AG20443 (cell line): ENCODE results near the gene H3-3A.

ENCODE experiments used
- DNase-seq: peaks from one replicate; pipeline ENCODE4 v3.0.0; 2012; ENCODE audit warnings: low spot score, mixed read lengths

Gene H3-3A

DNA sequence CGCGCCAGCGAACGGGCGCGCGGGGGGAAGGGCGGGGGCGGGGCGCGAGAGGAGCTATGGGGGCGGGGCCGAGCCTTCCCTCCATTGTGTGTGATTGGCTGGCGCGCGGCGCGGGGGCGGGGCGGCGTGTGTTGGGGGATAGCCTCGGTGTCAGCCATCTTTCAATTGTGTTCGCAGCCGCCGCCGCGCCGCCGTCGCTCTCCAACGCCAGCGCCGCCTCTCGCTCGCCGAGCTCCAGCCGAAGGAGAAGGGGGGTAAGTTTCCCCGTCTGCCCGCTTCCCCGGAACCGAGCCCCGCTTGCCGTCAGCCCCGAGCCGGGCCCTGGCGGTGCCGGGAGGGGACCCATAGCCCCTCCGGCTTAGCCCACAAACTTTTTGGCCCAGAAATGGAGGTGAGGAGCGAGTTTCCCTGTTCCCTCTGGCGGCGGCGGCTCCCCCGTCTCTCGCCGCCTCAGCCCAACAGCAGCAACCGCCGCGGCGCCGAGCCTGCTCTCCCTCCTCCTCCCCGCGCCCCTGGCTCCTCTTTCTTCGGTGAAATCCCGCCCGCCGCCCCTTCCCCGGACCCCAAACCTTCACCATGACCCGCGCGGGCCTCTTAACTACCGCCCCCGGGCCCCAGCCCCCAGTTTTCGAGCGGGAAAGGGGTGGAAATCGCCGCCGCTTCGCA lies at the start of gene H3-3A:
H3-3A (plus strand) TSS at position 159 of the 666 bp plus-strand sequence. CDS start 1,636 bp downstream, outside the sequence.
- DNase-seq, result peak; percentile 97

DNA sequence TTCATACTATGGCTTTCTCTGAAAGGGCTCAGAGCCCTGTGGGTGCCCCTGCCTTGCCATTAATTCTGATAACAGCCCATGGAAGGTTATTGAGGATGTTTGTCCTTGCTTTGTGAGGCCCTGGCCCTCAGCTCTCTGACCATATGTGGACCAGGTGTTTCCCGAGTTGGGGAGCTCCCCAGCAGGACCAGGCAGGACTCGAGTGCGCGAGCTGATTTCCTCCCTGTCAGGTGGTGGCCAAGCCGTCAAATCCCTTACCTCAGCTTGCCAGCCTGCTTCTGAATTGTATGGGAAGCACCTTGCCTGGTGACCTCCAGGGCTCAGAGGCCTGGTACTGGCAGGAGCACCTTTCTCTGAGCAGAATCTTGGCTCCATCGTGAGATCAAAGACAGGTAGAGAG lies 45.4 kb upstream of the H3-3A start:
- DNase-seq, result no peak

DNA sequence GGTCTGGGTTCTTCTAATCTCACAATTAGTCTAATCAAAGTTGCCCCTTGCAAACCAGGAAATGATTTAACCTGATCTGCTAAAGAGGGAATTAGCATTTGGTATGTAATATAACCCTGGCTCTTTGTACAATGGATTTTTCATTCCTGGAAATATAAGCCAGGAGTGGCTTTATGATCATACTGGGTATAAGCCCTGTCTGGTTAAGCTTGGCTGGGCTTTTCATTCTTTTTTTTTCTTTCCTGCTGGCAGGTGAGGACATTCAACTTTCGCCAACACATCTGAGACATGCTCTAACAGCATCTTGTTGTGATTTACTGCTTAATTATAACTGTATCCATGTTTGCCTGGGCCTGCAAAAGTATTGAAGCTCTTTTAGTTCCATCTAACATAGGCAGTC lies 42.9 kb upstream of the H3-3A start:
- DNase-seq, result no peak

DNA sequence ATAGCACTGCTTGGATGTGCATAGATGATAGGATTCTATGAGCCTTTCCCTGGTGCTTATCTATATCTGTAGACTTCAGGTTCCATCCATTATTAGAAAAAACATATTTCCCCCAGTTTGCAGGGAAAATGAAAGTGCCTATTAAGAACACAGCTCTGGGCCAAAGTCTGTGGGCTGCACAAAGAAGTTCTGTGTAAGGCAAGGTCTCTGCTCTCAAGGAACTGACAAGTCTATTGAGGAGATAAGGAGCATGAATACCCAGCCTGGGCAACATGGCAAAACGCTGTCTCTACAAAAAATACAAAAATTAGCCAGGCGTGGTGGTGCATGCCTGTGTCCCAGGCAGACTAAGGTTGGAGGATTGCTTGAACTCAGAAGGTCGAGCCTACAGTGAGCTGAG lies 41.1 kb upstream of the H3-3A start:
- no peak for DNase-seq

DNA sequence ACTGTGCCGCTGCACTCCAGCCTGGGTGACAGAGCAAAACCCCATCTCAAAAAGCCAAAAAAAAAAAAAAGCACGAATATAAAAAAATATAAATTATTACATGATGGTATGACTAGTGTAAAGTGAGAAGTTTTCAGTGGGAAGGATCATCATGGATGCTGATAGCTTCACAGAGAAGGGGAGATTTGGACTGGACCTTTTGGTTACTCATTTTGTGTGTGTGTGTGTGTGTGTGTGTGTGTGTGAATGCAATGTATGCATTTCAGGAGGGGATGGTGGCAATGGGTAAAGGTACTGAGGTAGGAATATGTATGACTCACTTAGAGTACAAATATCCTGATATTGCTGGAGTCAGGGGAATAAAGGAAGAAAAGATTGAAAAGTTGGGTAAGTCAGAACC lies 40.7 kb upstream of the H3-3A start:
- no peak for DNase-seq

DNA sequence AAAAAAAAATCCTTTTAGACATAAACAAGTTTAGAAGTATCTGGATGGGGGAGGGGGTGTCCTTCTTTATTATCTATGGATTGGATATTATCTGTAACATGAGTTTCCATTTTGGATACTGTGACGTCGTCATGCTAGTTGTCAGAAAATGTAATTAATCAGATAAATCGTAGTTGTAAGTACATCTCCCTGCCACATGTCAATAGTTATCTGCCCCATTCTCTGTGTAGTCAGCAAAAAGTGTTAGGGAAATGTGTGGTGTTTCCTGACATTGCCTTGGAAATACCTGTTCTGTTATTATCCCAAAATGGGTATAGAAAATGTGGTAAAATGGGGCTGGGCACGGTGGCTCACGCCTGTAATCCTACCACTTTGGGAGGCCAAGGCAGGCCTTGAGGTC lies 38.8 kb upstream of the H3-3A start:
- DNase-seq, result no peak

DNA sequence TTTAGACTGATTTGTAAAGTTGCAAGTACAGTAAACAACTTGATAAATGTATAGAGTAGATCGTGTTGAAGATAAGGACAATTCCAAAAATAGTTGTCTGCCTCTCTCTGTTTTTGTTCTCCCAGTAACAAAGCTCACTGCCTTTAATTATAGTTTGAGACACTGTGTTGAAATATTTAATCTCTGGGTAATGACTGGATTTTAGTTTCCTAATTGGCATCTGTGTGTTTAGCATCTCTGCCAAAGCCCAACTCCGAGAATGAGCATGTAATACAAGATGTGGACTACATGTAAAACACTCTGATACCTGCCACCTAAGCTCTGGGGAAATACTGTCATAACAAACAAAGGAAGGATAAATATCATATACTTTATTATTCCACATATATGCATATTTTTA lies 35.7 kb upstream of the H3-3A start:
- no peak for DNase-seq

DNA sequence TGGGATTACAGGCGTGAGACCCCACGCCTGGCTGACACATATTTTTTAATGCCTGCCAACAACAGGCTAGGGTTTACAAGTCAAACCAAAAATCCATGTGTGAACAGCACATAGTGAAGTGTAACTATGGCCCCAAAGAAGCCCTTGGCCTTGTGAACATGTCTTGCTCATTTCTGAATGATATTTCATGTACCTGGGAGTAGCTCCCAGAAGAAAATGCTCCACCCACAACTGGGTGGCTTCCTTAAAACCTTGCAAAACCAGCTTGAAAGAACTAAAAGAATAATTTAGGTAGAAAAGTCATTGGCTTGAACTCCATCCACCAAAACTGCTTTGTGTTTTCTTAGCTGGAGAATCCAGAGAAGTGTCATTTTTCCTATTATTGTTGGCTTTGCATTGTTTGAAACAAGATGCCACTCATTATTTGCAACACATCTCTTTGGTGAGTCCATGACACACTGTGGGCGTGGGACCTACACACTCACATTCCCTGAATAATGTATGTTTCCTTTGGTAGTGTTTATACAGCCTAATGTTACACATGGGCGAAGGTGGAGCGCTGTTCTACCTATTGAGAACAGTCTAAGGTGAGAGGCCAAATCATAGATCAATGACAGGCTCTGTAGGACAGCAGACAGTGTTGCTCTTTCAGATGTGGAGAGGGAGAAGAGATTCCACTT lies 34.8 kb upstream of the H3-3A start:
- no peak for DNase-seq

DNA sequence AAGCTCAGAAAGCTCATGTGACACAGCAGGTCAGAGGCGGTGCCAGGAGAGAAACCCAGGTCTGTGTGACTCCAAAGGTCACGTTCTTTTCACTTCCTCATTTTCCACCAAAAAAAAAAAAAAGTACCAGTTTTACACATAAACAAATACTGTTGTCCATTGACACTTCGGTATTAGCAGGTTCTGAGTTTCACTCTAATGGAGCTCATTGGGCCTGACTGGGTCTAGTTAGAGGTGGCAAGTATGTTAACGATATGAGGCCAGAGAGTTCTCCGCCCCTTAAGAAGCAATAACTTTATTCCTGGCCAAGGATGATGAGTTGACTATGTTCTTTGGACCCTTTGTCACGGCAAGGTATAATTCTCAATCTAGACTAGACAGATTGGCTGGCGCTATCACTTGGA lies 33.4 kb upstream of the H3-3A start:
- DNase-seq, result no peak

DNA sequence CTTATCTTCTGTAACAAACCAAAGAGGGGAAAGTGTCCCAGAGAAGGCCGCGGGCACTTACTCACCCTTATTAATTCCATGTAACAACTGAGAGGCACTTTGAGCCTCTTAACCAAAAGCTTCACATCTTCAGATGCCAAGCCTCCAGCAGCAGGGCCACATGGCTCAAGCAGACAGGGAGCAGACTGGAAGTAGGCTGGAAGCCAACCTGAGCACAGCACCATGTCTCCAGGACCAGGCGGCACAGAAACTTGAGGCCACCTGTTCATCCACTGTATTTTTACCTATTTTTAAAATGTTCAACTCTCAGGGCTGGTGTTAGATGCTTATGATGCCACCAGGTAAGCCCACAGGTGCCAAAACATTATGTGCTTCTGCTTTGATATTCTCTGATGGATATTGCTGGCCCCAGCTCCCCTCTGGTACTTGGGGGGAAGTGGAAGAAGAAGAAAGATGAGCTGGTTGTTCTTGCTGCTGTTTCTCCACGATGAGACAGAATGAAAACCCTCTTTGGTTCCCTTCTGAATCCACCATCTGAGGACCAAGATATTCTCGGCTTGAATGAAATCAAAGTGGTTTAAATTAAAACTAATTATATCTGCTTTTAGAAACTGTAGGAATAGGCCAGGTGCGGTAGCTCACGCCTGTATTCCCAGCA lies 32.8 kb upstream of the H3-3A start:
- no peak for DNase-seq

DNA sequence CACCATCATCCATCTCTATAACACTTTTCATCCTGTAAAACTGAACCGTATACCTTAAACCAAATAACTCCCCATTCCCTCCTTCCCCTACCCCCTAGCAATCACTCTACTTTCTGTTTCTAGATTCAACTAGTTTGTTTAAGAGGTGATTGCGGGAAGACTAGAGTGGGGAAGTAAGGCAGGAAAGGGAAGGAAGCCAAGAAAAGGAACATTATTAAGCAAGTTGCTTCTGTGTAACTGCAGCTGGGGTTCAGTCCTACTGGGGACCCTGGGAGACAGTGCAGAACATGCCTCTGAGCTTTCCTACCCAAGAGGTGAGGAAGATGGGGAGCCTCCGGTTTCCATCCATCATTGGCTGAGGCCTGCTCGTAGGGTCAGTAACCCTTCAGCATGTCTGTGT lies 28.9 kb upstream of the H3-3A start:
- DNase-seq, result no peak

DNA sequence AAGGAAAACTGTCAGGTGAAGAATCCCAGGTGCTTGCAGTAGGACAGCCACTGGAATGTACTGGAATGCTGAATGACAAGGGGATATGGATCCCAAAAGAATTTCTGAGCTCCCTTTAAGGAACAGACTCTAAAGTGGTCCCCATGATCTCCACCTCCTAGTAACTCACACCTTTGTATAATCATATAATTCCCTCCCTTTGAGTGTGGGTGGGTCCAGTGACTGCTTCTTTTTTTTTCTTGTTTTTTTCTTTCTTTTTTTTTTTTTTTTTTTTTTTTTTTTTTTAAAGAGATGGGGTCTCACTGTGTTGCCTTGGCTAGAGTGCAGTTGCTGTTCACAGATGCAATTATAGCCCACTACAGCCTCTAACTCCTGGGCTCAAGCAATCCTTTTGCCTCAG lies 28.5 kb upstream of the H3-3A start:
- DNase-seq, result no peak

DNA sequence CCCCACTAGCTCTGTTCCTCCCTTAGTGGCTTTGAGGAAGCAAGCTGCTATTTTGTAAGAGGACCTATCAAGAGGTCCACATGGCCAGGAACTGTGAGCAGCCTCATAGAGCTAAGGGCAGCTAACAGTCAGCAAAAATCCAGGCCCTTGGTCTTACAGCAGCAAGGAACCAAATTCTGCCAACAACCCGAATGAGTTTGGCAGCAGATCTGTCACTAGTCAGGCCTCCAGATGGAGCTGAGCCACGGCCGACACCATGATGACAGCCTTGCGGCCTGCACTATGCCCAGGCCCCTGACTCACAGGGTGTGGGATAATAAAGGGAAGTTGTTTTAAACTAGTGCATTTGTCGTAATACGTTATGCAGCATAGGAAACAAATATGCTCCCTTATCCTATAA lies 28.0 kb upstream of the H3-3A start:
- DNase-seq, result peak; percentile 96

DNA sequence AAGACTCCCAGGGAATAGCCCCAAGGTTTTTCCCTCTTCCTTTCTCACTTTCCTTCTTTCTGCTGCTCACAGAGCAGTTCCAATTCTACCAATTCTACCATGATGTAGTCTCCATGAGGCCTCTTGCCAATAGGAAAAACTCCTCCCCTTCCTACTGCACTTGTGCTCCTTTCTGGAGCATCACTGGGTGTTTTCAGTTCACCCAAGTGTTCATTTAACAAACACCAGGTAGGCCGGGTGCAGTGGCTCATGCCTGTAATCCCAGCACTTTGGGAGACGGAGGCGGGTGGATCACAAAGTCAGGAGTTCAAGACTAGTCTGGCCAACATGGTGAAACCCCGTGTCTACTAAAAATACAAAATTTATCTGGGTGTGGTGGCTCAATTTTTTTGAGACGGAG lies 26.6 kb upstream of the H3-3A start:
- DNase-seq, result no peak

DNA sequence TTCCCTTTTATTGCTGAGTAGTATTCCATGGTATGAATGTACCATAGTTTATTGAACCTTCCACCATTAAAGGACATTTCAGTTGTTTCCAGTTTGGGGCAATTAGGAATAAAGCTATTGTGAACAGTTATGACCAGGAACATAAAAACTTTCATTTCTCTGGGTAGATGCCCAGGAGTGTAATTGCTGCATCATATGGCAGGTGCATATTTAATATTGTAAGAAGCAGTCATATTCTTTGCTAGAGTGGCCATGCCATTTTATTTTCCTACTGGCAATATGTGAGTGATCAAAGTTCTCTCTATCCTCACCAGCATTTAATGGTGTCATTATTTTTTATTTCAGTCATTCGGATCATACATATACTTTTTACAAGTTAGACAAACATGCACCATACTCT lies 23.9 kb upstream of the H3-3A start:
- DNase-seq, result no peak

DNA sequence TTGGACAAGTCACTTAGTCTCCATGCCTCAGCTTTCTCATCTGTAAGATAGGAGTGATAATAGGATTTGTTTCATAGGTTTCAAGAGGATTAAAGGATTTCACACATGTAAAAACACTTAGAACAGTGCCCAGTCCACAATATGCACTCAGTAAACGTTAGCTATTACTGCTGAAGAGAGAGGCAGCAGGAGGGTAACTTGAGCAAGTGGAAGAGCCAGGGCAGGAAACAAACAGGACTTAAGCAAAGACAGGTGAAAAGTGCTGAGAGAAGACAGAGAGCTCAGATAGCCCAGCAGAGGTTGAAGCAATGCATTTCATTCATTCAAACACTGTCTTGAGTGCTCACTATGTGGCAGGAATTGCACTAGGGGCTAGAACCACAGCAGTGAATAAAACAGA lies 21.1 kb upstream of the H3-3A start:
- no peak for DNase-seq

DNA sequence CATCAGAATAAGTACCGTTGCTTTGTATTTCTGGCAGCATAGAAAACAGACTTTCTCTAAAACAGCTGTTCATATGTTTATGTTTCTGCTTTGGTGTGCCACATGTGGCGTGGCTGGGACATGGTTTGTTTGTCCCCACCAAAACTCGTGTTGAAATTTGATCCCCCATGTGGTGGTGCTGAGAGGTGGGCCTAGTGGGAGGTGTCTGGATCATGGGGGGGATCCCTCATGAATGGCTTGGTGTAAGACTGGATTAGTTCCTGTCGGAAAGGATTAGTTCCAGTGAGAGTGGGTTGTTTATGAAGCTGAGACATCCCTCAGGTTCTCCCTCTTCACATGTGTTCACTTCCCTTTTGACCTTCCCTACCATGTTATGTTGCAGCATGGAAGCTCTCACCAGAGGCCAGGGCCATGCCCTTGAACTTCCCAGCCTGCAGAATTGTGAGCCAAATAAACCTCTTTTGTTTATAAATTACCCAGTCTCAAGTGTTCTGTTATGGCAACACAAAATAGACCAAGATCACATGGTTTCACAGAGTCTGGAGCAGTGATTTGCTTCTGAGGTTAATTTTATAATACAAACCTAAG lies 17.9 kb upstream of the H3-3A start:
- DNase-seq, result no peak

DNA sequence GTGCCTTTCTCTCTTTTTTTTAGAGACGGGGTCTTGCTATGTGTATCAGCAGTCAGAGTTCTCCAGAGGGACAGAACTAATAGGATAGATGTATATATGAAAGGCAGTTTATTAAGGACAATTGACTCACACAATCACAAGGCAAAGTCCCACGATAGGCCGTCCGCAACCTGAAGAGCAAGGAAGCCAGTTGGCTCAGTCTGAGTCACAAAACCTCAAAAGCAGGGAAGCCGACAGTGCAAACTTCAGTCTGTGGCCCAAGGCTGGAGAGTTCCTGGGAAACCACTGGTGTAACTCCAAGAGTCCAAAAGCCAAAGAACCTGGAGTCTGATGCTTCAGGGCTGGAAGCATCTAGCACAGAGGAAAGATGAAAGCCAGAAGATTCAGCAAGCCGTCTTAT lies 16.3 kb upstream of the H3-3A start:
- DNase-seq, result peak; percentile 38

DNA sequence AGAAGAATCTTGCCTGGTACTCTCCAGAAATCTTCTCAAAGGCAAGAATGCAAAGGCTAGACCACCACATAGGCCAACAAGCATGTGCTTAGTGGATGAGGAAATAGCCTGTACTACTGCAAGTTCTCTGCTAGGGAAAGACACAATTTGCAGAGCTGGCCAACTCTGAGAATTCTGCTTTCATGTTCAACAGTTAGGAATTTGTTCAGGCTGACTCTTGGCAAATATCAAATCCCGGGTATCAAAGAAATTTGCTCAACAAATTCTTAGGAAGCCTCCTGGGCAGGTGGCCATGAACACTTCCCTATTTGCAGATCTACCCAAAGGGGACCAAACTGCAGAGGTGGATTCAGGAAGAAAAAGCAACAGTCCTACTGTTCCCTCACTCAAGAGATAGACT lies 15.0 kb upstream of the H3-3A start:
- peak; percentile 71 for DNase-seq

DNA sequence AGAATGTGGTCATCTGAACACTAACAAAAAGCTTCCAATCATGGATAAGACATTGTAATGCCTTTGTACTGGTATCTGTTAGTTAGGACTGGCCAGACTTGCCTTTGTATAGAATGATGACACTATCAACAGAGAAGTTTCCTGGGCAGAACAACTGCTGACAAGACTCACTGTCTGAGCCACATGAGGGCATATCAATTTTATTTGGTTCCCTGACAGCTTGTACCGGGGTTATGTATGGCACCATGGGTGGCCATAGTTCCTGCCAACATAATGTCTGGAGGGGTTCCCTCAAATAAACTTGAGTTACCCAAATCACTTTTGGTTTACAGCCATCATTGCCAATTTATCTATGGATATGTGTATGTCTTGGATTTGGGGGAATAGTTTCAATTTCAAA lies 13.6 kb upstream of the H3-3A start:
- DNase-seq, result no peak

DNA sequence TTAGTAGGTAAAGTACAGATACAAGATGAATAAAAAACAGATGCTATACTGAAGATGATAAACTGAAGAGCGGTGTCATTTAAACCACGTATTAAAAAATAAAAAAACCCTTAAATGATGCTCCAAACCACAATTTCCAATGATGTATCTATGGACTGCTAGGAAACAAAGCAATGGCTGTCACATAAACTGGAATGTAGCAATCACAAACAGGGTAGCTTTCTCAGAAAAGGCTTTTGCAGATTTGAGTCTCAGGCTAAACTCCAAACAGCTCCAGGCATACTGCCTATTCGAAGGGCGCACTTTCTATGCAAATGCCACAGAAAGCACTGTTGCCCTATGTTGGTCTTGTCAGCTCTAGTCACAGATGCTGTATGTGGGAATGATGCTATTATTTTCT lies 12.4 kb upstream of the H3-3A start:
- no peak for DNase-seq

DNA sequence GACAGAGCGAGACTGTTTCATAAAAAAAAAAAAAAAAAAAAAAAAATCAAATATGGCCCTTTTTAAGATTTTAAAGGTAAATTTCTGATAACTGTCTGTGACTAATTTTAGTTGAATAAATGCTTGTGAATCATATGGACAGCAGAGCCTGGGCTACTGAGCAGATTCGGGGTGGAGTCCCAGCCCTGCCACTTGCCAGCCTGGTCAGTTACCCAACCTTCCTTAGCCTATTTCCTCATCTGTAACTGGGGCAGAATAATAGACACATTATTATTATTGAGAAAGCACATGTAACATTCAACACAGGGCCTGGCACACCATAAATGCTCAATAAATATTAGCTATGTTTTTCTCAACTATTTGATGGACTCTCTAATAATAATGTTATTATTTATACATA lies 11.2 kb upstream of the H3-3A start:
- peak; percentile 44 for DNase-seq

DNA sequence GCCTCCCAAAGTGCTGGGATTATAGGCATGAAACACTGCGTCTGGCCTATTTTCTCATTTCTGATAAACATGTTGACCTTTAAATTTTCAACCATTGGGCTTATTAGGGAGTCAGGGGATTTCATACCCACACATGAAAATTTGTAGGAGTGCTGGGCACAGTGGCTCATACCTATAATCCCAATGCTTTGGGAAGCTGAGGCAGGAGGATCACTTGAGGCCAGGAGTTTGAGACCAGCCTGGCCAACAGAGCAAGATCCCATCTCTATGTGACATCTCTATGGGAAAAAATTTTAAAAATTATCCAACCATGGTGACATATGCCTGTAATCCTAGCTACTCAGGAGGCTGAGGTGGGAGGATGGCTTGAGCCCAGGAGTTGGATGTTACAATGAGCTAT lies 10.5 kb upstream of the H3-3A start:
- DNase-seq, result no peak
